22Rv1 (cell line): ENCODE data around the gene RNF213.

ENCODE experiments used
- H3K27ac ChIP-seq: fragments of 450-650 bp; 2 replicates; pipeline ENCODE4 v1.5.1; 2017
- CTCF ChIP-seq: fragments of 450-650 bp; IDR thresholded peaks from 2 replicates; pipeline ENCODE4 v1.5.1; 2017; ENCODE audit warnings: mild to moderate bottlenecking
- ZFX ChIP-seq: fragments of 450-650 bp; IDR thresholded peaks from 2 replicates; pipeline ENCODE4 v1.6.1; 2017; ENCODE audit warnings: antibody characterized with exemption, borderline replicate concordance

The RNF213 gene

GRCh38 chr17:80331820-80332219 lies 71.2 kb downstream of the RNF213 start:
- no peak for TF ChIP-seq ZFX
- TF ChIP-seq CTCF: no peak
- H3K27ac ChIP-seq: no peak overlapping the region

DNA sequence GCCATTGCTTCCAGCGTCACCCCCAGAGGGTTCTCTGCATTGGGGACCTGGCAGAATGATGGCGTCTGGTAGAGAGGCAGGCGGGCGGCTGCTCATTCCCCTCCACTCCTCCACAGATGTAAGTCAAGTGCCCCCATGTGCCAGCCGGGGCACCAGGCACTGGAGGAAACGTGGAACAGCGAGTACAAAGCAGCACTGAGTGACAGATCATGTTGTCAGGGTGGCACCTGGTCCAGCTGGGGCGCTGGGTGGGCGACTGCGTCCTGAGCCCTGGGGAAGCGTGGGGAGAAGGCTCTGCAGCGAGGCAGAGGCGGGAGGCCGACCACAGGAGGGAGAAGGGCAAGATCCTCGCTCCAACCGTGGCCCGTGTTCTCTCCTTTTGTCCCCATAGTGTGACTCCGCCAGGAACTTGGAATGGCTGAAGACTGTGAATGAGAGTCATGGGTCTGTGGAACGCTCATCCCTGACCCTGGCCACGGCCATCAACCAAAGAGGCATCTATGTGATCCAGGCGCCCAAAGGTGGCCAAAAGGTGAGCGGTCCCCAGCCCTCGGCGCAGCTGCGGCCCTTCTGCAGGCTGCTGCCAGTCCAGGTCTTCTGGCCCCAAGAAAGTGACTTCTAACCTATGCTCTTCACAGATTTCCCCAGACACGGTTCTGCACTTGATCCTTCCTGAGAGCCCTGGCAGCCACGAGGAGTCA lies 76.7 kb downstream of the RNF213 start:
- no peak overlapping the region for H3K27ac ChIP-seq
- TF ChIP-seq CTCF (no peak), ZFX (no peak)

DNA sequence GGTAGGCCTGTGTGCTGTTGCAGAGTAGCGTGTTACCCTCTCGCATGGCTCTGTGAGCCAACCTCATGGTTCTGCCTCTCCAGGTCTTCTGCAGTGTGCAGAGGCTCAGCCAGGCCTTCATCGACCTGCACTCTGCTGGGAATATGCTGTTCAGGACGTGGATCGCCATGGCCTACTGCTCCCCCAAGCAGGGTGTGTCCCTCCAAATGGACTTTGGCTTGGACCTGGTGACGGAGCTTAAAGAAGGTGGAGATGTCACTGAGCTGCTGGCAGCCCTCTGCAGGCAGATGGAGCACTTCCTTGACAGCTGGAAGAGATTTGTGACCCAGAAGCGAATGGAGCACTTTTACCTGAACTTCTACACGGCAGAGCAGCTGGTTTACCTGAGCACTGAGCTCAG lies 78.5 kb downstream of the RNF213 start:
- TF ChIP-seq CTCF (no peak), ZFX (no peak)
- no peak overlapping the region for H3K27ac ChIP-seq

DNA sequence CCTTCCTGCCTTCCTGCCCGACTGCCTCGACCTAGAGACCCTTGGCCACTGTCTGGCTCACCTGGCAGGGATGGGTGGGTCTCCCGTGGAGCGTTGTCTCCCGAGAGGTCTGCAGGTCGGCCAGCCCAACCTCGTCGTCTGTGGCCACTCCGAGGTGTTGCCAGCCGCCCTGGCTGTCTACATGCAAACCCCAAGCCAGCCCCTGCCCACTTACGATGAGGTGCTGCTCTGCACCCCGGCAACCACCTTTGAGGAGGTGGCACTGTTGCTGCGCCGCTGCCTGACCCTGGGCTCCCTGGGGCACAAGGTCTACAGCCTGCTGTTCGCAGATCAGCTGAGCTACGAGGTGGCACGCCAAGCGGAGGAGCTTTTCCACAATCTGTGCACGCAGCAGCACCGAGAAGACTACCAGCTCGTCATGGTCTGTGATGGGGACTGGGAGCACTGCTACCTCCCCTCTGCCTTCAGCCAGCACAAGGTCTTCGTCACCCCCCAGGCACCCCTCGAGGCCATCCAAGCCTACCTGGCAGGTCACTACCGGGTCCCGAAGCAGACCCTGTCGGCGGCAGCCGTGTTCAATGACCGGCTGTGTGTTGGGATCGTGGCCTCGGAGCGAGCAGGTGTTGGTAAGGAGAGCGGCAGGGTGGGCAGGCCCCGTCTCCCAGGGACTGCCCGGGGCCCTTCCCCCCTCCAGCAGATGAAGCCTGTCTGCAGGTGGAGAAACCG lies 79.2 kb downstream of the RNF213 start:
- TF ChIP-seq CTCF (no peak), ZFX (no peak)

DNA sequence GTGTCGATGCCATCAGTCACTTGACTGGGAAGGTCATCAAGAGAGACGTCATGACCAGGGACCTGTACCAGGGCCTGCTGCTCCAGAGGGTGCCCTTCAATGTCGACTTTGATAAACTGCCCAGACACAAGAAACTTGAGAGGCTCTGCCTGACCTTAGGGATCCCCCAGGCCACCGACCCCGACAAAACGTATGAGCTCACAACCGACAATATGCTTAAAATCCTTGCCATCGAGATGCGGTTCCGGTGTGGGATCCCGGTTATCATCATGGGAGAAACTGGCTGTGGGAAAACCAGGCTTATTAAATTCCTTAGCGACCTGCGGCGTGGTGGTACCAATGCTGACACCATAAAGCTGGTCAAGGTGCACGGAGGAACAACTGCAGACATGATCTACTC lies 84.7 kb downstream of the RNF213 start:
- H3K27ac ChIP-seq: no peak overlapping the region
- no peak for TF ChIP-seq CTCF
- TF ChIP-seq ZFX: no peak

More for the DNA sequence above, 79.2 kb downstream of the RNF213 start:
- H3K27ac ChIP-seq: no peak overlapping the region

DNA sequence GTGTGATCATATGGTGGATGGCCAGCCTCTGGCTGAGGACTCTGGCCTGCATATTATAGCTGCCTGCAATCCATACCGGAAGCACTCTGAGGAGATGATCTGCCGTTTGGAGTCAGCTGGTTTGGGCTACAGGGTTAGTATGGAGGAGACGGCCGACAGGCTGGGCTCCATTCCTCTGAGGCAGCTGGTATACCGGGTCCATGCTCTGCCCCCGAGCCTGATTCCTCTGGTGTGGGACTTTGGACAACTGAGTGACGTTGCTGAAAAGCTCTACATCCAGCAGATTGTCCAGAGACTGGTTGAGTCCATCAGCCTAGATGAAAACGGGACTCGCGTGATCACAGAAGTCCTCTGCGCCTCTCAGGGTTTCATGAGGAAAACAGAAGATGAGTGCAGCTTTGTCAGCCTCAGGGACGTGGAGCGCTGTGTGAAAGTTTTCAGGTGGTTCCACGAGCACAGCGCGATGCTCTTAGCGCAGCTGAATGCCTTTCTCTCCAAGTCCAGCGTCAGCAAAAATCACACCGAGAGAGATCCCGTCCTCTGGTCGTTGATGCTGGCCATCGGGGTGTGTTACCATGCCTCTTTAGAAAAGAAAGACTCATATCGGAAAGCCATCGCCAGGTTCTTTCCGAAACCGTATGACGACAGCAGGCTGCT lies 85.3 kb downstream of the RNF213 start:
- no peak for TF ChIP-seq CTCF
- TF ChIP-seq ZFX: no peak

DNA sequence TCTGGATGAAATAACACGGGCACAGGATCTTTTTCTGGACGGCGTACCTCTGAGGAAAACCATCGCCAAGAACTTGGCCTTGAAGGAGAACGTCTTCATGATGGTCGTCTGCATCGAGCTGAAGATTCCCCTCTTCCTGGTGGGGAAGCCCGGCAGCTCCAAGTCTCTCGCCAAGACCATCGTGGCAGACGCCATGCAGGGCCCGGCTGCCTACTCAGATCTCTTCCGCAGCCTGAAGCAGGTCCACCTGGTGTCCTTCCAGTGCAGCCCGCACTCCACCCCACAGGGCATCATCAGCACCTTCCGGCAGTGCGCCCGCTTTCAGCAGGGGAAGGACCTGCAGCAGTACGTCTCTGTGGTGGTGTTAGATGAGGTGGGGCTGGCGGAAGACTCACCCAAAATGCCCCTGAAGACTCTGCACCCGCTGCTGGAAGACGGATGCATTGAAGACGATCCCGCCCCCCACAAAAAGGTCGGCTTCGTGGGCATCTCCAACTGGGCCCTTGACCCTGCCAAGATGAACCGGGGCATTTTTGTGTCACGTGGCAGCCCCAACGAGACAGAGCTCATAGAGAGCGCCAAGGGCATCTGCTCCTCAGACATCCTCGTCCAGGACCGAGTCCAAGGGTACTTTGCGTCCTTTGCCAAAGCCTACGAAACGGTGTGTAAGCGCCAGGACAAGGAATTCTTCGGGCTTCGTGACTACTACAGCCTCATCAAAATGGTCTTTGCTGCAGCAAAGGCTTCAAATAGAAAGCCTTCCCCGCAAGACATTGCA lies 86.0 kb downstream of the RNF213 start:
- H3K27ac ChIP-seq: no peak overlapping the region
- TF ChIP-seq CTCF: no peak

More for the DNA sequence above, 85.3 kb downstream of the RNF213 start:
- H3K27ac ChIP-seq: no peak overlapping the region
